NB4 (cell line): ENCODE data around the gene SLC9C2.
"Not testable (repeated sequence)": the region's sequence is repeated elsewhere in the genome, so short reads cannot be mapped to it uniquely, and the experiment has no call there.

Source experiments
- CTCF ChIP-seq: IDR thresholded peaks from one replicate; pipeline ENCODE4 v1.5.1; 2012; ENCODE audit warnings: low read depth, low read length
- MAX ChIP-seq: IDR thresholded peaks from 2 replicates; pipeline ENCODE4 v1.6.1; 2011; ENCODE audit warnings: low read depth, low read length
- POLR2A ChIP-seq: IDR thresholded peaks from 2 replicates; pipeline ENCODE4 v1.6.1; 2011; ENCODE audit warnings: mild to moderate bottlenecking; ENCODE audit not compliant: insufficient read length; ENCODE audit errors: extremely low read depth

GRCh38 chr1:173474780-173475421 is 128.0 kb downstream of the SLC9C2 start:
- TF ChIP-seq CTCF, POLR2A, MAX: not testable (repeated sequence)
